HL-60 (cell line): Measurements from ENCODE around the gene ZNF829.

Experiments used
- DNase-seq, 2 experiments: peaks; one replicate each; pipeline ENCODE4 v3.0.0-alpha.2; 2010 to 2020; ENCODE audit warnings: low read depth in 1 of 2, low spot score in 1 of 2
- H3K27ac ChIP-seq: fragments of 250-450 bp; sonication (Bioruptor Pico); replicated peaks from 2 replicates; pipeline ENCODE4 v1.5.1; 2020; ENCODE audit warnings: mild to moderate bottlenecking, moderate library complexity
- H3K27me3 ChIP-seq: fragments of 250-450 bp; sonication (Bioruptor Pico); 2 replicates; pipeline ENCODE4 v1.5.1; 2021; ENCODE audit warnings: mild to moderate bottlenecking, moderate library complexity; ENCODE audit not compliant: insufficient read depth, poor library complexity, severe bottlenecking
- H3K4me3 ChIP-seq: replicated peaks from 2 replicates; pipeline ENCODE4 v1.5.1; 2011; ENCODE audit warnings: mild to moderate bottlenecking, control low read depth, low read length; ENCODE audit not compliant: insufficient read depth
- CTCF ChIP-seq: IDR thresholded peaks from one replicate; pipeline ENCODE4 v1.5.1; 2011; ENCODE audit warnings: low read length, control low read depth, inconsistent platforms; ENCODE audit not compliant: insufficient read depth
- GABPA ChIP-seq: IDR thresholded peaks from 2 replicates; pipeline ENCODE4 v1.6.1; 2012; ENCODE audit warnings: low read depth
- POLR2AphosphoS5 ChIP-seq: IDR thresholded peaks from 2 replicates; pipeline ENCODE4 v1.6.1; 2012; ENCODE audit warnings: low read depth
- REST ChIP-seq: IDR thresholded peaks from 2 replicates; pipeline ENCODE4 v1.6.1; 2012; ENCODE audit warnings: low read depth; ENCODE audit not compliant: insufficient replicate concordance
- SPI1 ChIP-seq: IDR thresholded peaks from 2 replicates; pipeline ENCODE4 v1.6.1; 2012; ENCODE audit warnings: low read depth, mild to moderate bottlenecking, borderline replicate concordance

ZNF829 gene

GRCh38 chr19:36891768-36892357 is 24.2 kb downstream of the ZNF829 start:
- no peak for DNase-seq
- Histone ChIP-seq H3K27me3 (no peaks in the 10 kb centered on the region), H3K27ac (no peak overlapping the region), H3K4me3 (no peak overlapping the region)
- TF ChIP-seq CTCF (no peak), POLR2AphosphoS5 (no peak), REST (no peak), GABPA (no peak), SPI1 (no peak)

GRCh38 chr19:36876993-36877938 is 38.8 kb downstream of the ZNF829 start:
- H3K27me3 ChIP-seq: no peaks in the 10 kb centered on the region
- no peak overlapping the region for H3K4me3 ChIP-seq
- TF ChIP-seq GABPA (no peak), REST (no peak), POLR2AphosphoS5 (no peak), SPI1 (no peak), CTCF (no peak)
- H3K27ac ChIP-seq: no peak overlapping the region
- DNase-seq: no peak

- DNase-seq: no peak
- no peak overlapping the region for H3K4me3 ChIP-seq
- H3K27me3 ChIP-seq: no peaks in the 10 kb centered on the region
- TF ChIP-seq POLR2AphosphoS5 (no peak), CTCF (no peak), SPI1 (no peak), REST (no peak), GABPA (no peak)
- no peak overlapping the region; the same call in 1 of the 2 replicates for H3K27ac ChIP-seq
Measured at GRCh38 chr19:36851898-36852297, 64.2 kb downstream of the ZNF829 start.
